ENCODE data around the gene C16orf78. TPM values are rescaled to one million over a fixed set of nuclear protein-coding genes. Genes with fewer than 3 reads are reported as not detected.

C16orf78 gene
- total and polyA plus RNA-seq, 2 of the 8 experiments (the other 6 are each of a cell fraction or from before 2014, with no cell fraction given): not detected

DNA sequence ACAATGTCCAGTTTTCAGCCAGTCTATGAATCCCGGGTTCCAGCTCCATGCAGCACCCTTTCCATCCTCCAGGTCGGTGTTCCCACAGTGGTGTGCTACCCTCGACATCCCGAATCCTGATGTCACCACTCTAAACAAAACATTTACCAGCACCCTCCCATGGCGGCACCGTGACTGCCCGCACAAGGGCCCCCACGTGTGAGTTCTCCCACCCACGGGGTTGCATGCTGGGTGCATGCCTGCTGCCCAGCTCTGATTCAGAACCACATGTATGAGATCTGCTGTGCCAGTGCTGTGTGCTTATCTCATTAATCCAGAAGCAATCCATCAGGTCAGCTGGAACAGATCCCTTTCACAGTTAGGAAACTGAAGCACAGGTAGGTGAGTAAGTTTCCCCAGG lies 57.4 kb downstream of the C16orf78 start:
- no peak for TF ChIP-seq GTF2F1 (IDR thresholded peaks at IDR 0.05; ENCODE audit: borderline replicate concordance, low read depth, low read length)
- no peak for TF ChIP-seq NANOG (IDR thresholded peaks at IDR 0.05; ENCODE audit: insufficient read depth, low read depth, low read length, poor library complexity, severe bottlenecking)
- TF ChIP-seq CREB1 (IDR thresholded peaks at IDR 0.05): no peak
- TF ChIP-seq HDAC6 (IDR thresholded peaks at IDR 0.05; ENCODE audit: low read depth, low read length): no peak
- no peak for TF ChIP-seq FOSL1 (IDR thresholded peaks at IDR 0.05; ENCODE audit: insufficient read depth, low read depth, low read length)
- TF ChIP-seq RBBP5 (IDR thresholded peaks at IDR 0.05; ENCODE audit: borderline replicate concordance, low read depth, low read length): no peak
- no peak for TF ChIP-seq CHD1 (IDR thresholded peaks at IDR 0.05; ENCODE audit: low read depth, low read length)
- TF ChIP-seq ATF3 (IDR thresholded peaks at IDR 0.05; ENCODE audit: insufficient read depth, low read depth, low read length): no peak
- FAIRE-seq: no peak

More for the DNA sequence above, 57.4 kb downstream of the C16orf78 start:
- no peak overlapping the region for H4K8ac ChIP-seq (ENCODE audit: extremely low read depth, insufficient read depth, low read length)
- no peaks in the 10 kb centered on the region for H3K27me3 ChIP-seq (replicated peaks in 1 of 4; ENCODE audit: control insufficient read depth in 3 of 4, extremely low read depth in 1 of 4, insufficient read depth in 3 of 4, low read length in 3 of 4)
- no peak overlapping the region for H3K14ac ChIP-seq (ENCODE audit: insufficient read length)
- no peaks in the 10 kb centered on the region for H3K79me1 ChIP-seq (ENCODE audit: low read depth, low read length)
- ChIA-PET POLR2A (ENCODE audit: partially characterized antibody) (no interaction called here), CTCF (ENCODE audit: partially characterized antibody) (interaction anchor here (1.0 to 5.2 kb wide), 7 partner anchors 15 to 118 kb away, joined by 3 to 21 read pairs (median 5); no protein-coding TSS in a partner anchor)
- H4K20me1 ChIP-seq (replicated peaks in 1 of 2; ENCODE audit: control insufficient read depth in 1 of 2, insufficient read depth in 2 of 2, low read length in 2 of 2): no peaks in the 10 kb centered on the region
- peaks cover 2 to 4% of the 10 kb centered on the region in 2 experiments; a peak in 1 of 4 replicates for H3K9me3 ChIP-seq (ENCODE audit: insufficient read depth in 2 of 2, low read depth in 1 of 2, low read length in 1 of 2)
- H2BK120ac ChIP-seq (replicated peaks; ENCODE audit: low read depth, low read length): no peak overlapping the region
- no peak overlapping the region for H3K18ac ChIP-seq (ENCODE audit: extremely low read depth, low read length)
- H3K56ac ChIP-seq (replicated peaks; ENCODE audit: insufficient read length, low read depth, low read length): no peak overlapping the region
- H3K4me2 ChIP-seq (ENCODE audit: insufficient read depth in 1 of 2, low read depth in 2 of 2, low read length in 2 of 2): no peak overlapping the region
- no peak overlapping the region for H4K5ac ChIP-seq (ENCODE audit: insufficient read length, low read depth, low read length)
- H3K36me3 ChIP-seq (ENCODE audit: control insufficient read depth in 2 of 4, insufficient read depth in 4 of 4, low read length in 3 of 4): no peaks in the 10 kb centered on the region
- H3K4me3 ChIP-seq (ENCODE audit: extremely low read depth in 1 of 4, insufficient read depth in 2 of 4, low read depth in 3 of 4, low read length in 4 of 4): no peak overlapping the region
- H3K4me1 ChIP-seq (replicated peaks in 1 of 4; ENCODE audit: control insufficient read depth in 3 of 4, insufficient read depth in 4 of 4, low read length in 3 of 4): no peaks in the 10 kb centered on the region
- no peak overlapping the region for H2BK15ac ChIP-seq (ENCODE audit: low read length)
- H2BK20ac ChIP-seq (ENCODE audit: low read length): no peak overlapping the region
- no peak overlapping the region for H3K27ac ChIP-seq (ENCODE audit: low read depth, low read length)
- no peak overlapping the region for H3K23ac ChIP-seq (ENCODE audit: insufficient read length)
- 88% methylated on average over 9 of the region's 9 CpGs; no CpG with 5 or more reads in 1 of the 2 experiments for WGBS, 2 experiments (ENCODE audit: extremely low coverage in 1 of 2, insufficient coverage in 1 of 2, insufficient read length in 1 of 2, insufficient replicate concordance in 2 of 2, low coverage in 1 of 2, low lambda C conversion rate in 2 of 2, missing lambda C conversion rate in 1 of 2)
- DNase-seq (ENCODE audit: low read depth in 1 of 2, low spot score in 2 of 2): no peak
- no peaks in the 10 kb centered on the region; the same call in 1 of the 2 replicates for H3K23me2 ChIP-seq (ENCODE audit: low read depth, low read length)
- no peak overlapping the region for H2BK5ac ChIP-seq (ENCODE audit: low read depth, low read length)
- no peaks in the 10 kb centered on the region for H3K79me2 ChIP-seq (ENCODE audit: control insufficient read depth in 1 of 2, insufficient read depth in 2 of 2, low read length in 2 of 2)
- H2AK5ac ChIP-seq (ENCODE audit: low read depth, low read length): no peak overlapping the region
- no peak overlapping the region for H3K4ac ChIP-seq (replicated peaks; ENCODE audit: insufficient read length, low read depth, low read length)
- no peak overlapping the region for H4K91ac ChIP-seq (replicated peaks; ENCODE audit: insufficient read length, low read length)
- no peak overlapping the region for H3K9ac ChIP-seq (replicated peaks in 1 of 4; ENCODE audit: extremely low read depth in 1 of 4, low read depth in 3 of 4, low read length in 3 of 4)
- no peak overlapping the region for H2BK12ac ChIP-seq (ENCODE audit: low read depth, low read length)
- no peak overlapping the region for H2AFZ ChIP-seq (ENCODE audit: low read length)
